ENCODE data around the gene EXTL1. TPM values are rescaled to one million over a fixed set of nuclear protein-coding genes. Genes with fewer than 3 reads are reported as not detected.

The EXTL1 gene
- total RNA-seq, 1 donor from 2014 or later = 0.74 TPM

DNA sequence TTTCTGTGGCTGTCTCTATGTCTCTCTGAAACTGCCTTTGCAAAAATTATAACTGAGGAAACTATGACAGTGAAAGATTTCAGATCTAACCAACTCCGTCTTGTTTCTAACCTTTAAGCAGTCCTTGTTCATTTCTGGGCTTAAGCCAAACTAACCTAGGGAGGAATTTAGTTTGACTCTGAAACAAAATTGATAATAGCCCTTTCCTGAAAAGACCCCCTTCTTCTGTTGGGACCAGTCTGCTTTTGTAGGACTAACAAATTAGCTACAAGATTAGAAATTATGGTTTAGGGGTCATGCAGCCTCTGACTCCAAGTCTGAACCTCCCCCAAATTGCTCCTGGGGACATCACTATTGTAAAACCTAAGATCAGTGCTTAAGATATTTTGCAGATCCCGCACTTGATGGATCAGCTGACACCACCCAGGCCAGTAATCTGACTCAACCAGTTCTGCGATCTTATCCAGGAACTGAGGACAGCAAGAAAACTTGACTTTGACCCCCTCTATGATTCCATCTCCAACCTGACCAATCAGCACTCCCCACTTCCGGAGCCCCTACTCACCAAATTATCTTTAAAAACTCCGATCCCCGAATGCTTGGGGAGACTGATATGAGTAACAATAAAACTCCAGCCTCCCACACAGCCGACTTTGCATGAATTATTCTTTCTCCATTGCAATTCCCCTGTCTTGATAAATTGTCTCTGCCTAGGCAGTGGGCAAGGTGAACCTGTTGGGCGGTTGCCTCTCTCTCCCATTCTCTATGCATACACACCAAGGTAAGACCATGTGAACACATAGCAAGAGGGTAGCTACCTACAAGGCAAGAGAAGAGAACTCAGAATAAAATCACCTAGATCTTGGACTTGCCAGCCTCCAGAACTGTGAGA, 57.0 kb downstream of the EXTL1 start:
- TF ChIP-seq, protein P1, sequence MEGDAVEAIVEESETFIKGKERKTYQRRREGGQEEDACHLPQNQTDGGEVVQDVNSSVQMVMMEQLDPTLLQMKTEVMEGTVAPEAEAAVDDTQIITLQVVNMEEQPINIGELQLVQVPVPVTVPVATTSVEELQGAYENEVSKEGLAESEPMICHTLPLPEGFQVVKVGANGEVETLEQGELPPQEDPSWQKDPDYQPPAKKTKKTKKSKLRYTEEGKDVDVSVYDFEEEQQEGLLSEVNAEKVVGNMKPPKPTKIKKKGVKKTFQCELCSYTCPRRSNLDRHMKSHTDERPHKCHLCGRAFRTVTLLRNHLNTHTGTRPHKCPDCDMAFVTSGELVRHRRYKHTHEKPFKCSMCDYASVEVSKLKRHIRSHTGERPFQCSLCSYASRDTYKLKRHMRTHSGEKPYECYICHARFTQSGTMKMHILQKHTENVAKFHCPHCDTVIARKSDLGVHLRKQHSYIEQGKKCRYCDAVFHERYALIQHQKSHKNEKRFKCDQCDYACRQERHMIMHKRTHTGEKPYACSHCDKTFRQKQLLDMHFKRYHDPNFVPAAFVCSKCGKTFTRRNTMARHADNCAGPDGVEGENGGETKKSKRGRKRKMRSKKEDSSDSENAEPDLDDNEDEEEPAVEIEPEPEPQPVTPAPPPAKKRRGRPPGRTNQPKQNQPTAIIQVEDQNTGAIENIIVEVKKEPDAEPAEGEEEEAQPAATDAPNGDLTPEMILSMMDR (IDR thresholded peaks at IDR 0.05) = no peak
- TF ChIP-seq POLR2A (IDR thresholded peaks at IDR 0.05) = no peak
- no peak for TF ChIP-seq POLR2AphosphoS5 (IDR thresholded peaks at IDR 0.05; ENCODE audit: insufficient read depth in 1 of 2, low read depth in 1 of 2)
- H3K9me3 ChIP-seq = no peaks in the 10 kb centered on the region
- H3K4me1 ChIP-seq = no peaks in the 10 kb centered on the region
- DNase-seq (ENCODE audit: extremely low spot score in 2 of 2) = no peak
- H3K36me3 ChIP-seq = no peaks in the 10 kb centered on the region
- no peak overlapping the region for H3K27ac ChIP-seq
- H3K27me3 ChIP-seq = no peaks in the 10 kb centered on the region
- intact Hi-C loops (cut with DNase I) = no loop called here
- H3K4me3 ChIP-seq = no peak overlapping the region

DNA sequence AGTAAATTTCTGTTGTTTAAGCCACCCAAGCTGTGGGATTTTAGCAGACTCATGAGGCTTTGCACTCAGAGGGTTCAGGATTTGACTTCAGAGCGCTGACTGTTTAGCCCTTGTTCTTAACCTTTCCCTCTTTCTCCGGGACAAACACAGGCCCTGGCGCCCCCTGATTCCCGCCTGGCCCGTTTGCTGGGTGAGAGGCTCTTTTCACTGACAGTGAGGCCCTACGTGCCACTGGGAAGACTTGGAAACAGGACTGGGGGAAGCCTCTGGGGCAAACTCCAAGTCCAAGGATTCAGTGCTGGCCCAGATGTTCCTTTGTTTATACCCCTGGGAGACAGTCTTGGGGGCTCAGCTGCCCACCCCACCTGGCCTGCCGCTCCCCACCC, 57.6 kb downstream of the EXTL1 start:
- Histone ChIP-seq H3K27ac (no peak overlapping the region), H3K36me3 (no peaks in the 10 kb centered on the region), H3K9me3 (no peaks in the 10 kb centered on the region), H3K27me3 (no peaks in the 10 kb centered on the region), H3K4me3 (no peak overlapping the region), H3K4me1 (no peaks in the 10 kb centered on the region)
- TF ChIP-seq POLR2AphosphoS5 (IDR thresholded peaks at IDR 0.05; ENCODE audit: insufficient read depth in 1 of 2, low read depth in 1 of 2) = no peak
- no peak for TF ChIP-seq POLR2A (IDR thresholded peaks at IDR 0.05)
- TF ChIP-seq, protein P1 (IDR thresholded peaks at IDR 0.05) = no peak
- intact Hi-C loops (cut with DNase I) = no loop called here
- DNase-seq (ENCODE audit: extremely low spot score in 2 of 2) = no peak

DNA sequence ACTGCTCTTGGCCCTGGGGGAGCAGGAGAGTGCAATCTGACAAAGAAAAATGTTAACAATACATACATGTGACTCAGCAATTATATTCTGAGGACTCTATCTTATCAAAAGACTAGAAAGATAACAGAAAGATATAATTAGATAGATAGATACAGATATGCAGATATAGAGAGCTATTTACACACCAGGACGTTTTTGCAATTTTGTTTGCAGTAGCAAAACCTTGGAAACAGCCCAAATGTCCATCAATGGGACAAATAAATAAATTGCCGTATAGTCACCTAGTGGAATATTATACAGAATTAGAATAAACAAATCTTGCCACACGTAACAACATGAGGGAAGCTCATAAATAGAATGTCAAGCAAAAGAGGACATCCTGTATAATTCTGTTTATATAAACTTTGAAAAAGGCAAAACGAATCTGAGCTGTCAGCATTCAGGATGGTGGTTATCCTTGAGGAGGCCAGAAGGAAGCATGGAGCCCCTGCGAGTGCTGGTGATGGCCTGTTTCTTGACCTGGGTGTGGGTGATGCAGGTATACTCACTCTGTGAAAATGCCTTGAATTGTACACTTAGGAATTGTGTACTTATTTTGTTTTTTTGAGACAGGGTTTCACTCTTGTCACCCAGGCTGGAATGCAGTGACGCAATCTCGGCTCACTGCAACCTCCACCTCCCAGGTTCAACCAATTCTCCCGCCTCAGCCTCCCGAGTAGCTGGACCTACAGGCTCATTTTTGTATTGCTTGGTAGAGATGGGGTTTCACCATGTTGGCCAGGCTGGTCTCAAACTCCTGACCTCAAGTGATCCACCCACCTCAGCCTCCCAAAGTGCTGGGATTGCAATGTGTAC, 58.6 kb downstream of the EXTL1 start:
- no peak overlapping the region for H3K4me3 ChIP-seq
- DNase-seq (ENCODE audit: extremely low spot score in 2 of 2) = no peak
- no peaks in the 10 kb centered on the region for H3K4me1 ChIP-seq
- intact Hi-C loops (cut with DNase I) = no loop called here
- H3K36me3 ChIP-seq = no peaks in the 10 kb centered on the region
- H3K27ac ChIP-seq = no peak overlapping the region
- H3K9me3 ChIP-seq = no peaks in the 10 kb centered on the region
- TF ChIP-seq, protein P1 (IDR thresholded peaks at IDR 0.05) = no peak
- no peak for TF ChIP-seq POLR2AphosphoS5 (IDR thresholded peaks at IDR 0.05; ENCODE audit: insufficient read depth in 1 of 2, low read depth in 1 of 2)
- no peak for TF ChIP-seq POLR2A (IDR thresholded peaks at IDR 0.05)
- no peaks in the 10 kb centered on the region for H3K27me3 ChIP-seq

DNA sequence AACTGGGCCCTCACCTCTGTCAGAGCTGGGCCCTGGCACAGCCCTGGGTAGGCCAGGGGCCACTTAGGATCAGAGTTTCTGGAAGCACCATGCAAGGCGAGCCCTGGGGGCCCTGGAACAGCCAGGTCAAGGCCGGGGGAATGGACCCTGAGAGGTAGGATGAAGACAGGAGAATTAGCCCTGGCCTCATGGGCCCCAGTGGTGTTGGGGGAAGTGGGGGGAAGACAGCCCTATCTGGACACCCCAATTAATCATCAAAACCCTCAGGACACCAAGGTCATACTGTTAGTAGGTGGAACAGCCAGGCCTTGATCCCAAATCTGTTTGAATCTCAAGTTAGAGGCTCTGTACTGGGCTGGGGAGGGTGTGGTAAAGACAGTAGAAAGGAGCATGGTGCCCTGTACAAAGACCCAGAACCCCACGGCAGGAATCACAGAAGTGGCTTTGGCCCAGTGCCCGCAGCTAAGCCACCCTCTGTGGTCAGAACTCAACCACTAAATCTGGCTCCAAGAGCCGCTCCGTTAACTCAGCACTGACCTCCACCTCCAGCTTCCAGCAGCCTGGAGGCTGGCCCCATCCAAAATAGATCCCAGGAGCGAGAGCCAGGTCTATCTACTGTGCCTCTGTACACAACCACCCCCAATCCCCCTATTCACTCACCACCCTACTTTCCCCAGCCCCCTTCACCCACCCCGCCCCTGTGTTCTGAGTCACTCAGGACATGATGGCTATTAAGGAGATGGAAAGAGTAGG, 59.9 kb downstream of the EXTL1 start:
- Histone ChIP-seq H3K4me1 (no peaks in the 10 kb centered on the region), H3K27ac (no peak overlapping the region), H3K36me3 (no peaks in the 10 kb centered on the region), H3K4me3 (no peak overlapping the region), H3K9me3 (no peaks in the 10 kb centered on the region), H3K27me3 (no peaks in the 10 kb centered on the region)
- no peak for DNase-seq (ENCODE audit: extremely low spot score in 2 of 2)
- intact Hi-C loops (cut with DNase I) = no loop called here
- TF ChIP-seq, protein P1 (IDR thresholded peaks at IDR 0.05) = no peak
- TF ChIP-seq POLR2AphosphoS5 (IDR thresholded peaks at IDR 0.05; ENCODE audit: insufficient read depth in 1 of 2, low read depth in 1 of 2) (no peak), POLR2A (IDR thresholded peaks at IDR 0.05) (no peak)

Measured in vagina (tissue), 2 donors.